ENCODE data around the gene PUSL1. TPM values are rescaled to one million over a fixed set of nuclear protein-coding genes. Genes with fewer than 3 reads are reported as not detected.

The PUSL1 gene
- polyA plus RNA-seq, 1 donor (not counting 4 experiments of a cell fraction or from before 2014, with no cell fraction given) = 11.4 TPM

GRCh38 chr1:1340185-1340584 lies 31.8 kb downstream of the PUSL1 start:
- dilution Hi-C loops (cut with MboI; ENCODE audit: extremely low pct_ligation_motif_present, low sequenced_read_pairs) = no loop called here
- FAIRE-seq (no peak), DNase-seq (ENCODE audit: low read depth, low spot score) (no peak)
- no peaks in the 10 kb centered on the region for H3K9me3 ChIP-seq (ENCODE audit: control insufficient read depth, low read depth, low read length)
- no peak overlapping the region for H2AFZ ChIP-seq (ENCODE audit: control insufficient read depth, low read length)
- peaks cover 46% of the 10 kb centered on the region for H3K79me2 ChIP-seq (ENCODE audit: control insufficient read depth, insufficient read depth, low read length)
- H3K9ac ChIP-seq (ENCODE audit: control insufficient read depth, extremely low read depth, insufficient read depth, low read length) = no peak overlapping the region
- H3K4me3 ChIP-seq (ENCODE audit: control insufficient read depth in 2 of 3, extremely low read depth in 1 of 3, insufficient read depth in 2 of 3, low read depth in 1 of 3, low read length in 3 of 3) = no peak overlapping the region
- H3K9me1 ChIP-seq (ENCODE audit: control insufficient read depth, extremely low read depth, insufficient read depth, low read length) = no peaks in the 10 kb centered on the region
- H3K27ac ChIP-seq (ENCODE audit: control insufficient read depth, insufficient read depth, low read length) = no peak overlapping the region
- peaks cover 15% of the 10 kb centered on the region for H3K4me1 ChIP-seq (ENCODE audit: control insufficient read depth, extremely low read depth, insufficient read depth, low read length)
- H3K36me3 ChIP-seq (ENCODE audit: control insufficient read depth in 2 of 2, extremely low read depth in 1 of 2, insufficient read depth in 2 of 2, low read length in 2 of 2) = peaks cover 15 to 27% of the 10 kb centered on the region in 2 experiments
- H3K4me2 ChIP-seq (ENCODE audit: control insufficient read depth, extremely low read depth, insufficient read depth, low read depth, low read length) = no peak overlapping the region
- H3K27me3 ChIP-seq (ENCODE audit: control insufficient read depth, extremely low read depth, insufficient read depth, low read length) = no peaks in the 10 kb centered on the region
- H4K20me1 ChIP-seq (ENCODE audit: control insufficient read depth, extremely low read depth, insufficient read depth, low read length) = peaks cover 15% of the 10 kb centered on the region
- no peak for TF ChIP-seq EZH2 (IDR thresholded peaks at IDR 0.05; ENCODE audit: low read length)
- TF ChIP-seq, protein P1, sequence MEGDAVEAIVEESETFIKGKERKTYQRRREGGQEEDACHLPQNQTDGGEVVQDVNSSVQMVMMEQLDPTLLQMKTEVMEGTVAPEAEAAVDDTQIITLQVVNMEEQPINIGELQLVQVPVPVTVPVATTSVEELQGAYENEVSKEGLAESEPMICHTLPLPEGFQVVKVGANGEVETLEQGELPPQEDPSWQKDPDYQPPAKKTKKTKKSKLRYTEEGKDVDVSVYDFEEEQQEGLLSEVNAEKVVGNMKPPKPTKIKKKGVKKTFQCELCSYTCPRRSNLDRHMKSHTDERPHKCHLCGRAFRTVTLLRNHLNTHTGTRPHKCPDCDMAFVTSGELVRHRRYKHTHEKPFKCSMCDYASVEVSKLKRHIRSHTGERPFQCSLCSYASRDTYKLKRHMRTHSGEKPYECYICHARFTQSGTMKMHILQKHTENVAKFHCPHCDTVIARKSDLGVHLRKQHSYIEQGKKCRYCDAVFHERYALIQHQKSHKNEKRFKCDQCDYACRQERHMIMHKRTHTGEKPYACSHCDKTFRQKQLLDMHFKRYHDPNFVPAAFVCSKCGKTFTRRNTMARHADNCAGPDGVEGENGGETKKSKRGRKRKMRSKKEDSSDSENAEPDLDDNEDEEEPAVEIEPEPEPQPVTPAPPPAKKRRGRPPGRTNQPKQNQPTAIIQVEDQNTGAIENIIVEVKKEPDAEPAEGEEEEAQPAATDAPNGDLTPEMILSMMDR (optimal IDR thresholded peaks at IDR 0.05 in 1 of 3, IDR thresholded peaks at IDR 0.05 in 1 of 3, conservative IDR thresholded peaks at IDR 0.05 in 1 of 3; ENCODE audit: extremely low read depth in 1 of 3, insufficient read depth in 2 of 3, low read length in 3 of 3) = no peak

DNA sequence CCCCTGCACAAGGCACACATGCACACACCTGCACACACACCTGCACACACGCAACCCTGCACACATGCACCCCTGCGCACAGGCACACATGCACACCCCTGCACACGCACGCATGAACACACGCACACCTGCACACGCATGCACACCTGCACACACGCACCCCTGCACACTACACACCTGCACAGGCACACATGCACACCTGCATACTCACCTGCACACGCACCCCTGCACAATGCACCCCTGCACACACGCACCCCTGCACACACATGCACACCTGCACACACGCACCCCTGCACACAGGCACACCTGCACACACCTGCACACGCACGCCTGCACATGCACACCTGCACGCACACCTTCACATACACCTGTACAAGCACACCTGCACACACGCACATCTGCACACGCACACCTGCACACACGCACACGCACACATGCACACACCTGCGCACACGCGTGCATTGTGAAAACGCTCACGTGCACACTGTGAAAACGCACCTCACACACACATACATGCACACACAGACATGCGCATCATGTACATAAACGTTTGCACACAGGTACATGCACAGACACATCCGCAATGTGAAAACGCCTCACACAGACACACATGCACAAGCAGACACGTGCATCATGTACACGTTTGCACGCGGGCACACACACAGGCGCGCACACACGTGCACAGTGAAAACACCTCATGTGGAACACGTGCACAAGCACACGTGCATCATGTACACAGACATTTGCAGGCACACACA lies 32.6 kb downstream of the PUSL1 start:
- no peak overlapping the region for H3K4me3 ChIP-seq (ENCODE audit: control insufficient read depth in 2 of 3, extremely low read depth in 1 of 3, insufficient read depth in 2 of 3, low read depth in 1 of 3, low read length in 3 of 3)
- H4K20me1 ChIP-seq (ENCODE audit: control insufficient read depth, extremely low read depth, insufficient read depth, low read length) = peaks cover 15% of the 10 kb centered on the region
- H3K9me3 ChIP-seq (ENCODE audit: control insufficient read depth, low read depth, low read length) = no peaks in the 10 kb centered on the region
- dilution Hi-C loops (cut with MboI; ENCODE audit: extremely low pct_ligation_motif_present, low sequenced_read_pairs) = no loop called here
- H3K9me1 ChIP-seq (ENCODE audit: control insufficient read depth, extremely low read depth, insufficient read depth, low read length) = no peaks in the 10 kb centered on the region
- no peak for TF ChIP-seq EZH2 (IDR thresholded peaks at IDR 0.05; ENCODE audit: low read length)
- TF ChIP-seq, protein P1 (optimal IDR thresholded peaks at IDR 0.05 in 1 of 3, IDR thresholded peaks at IDR 0.05 in 1 of 3, conservative IDR thresholded peaks at IDR 0.05 in 1 of 3; ENCODE audit: extremely low read depth in 1 of 3, insufficient read depth in 2 of 3, low read length in 3 of 3) = no peak
- H3K9ac ChIP-seq (ENCODE audit: control insufficient read depth, extremely low read depth, insufficient read depth, low read length) = no peak overlapping the region
- H3K27ac ChIP-seq (ENCODE audit: control insufficient read depth, insufficient read depth, low read length) = no peak overlapping the region
- peaks cover 23% of the 10 kb centered on the region for H3K4me1 ChIP-seq (ENCODE audit: control insufficient read depth, extremely low read depth, insufficient read depth, low read length)
- FAIRE-seq (no peak), DNase-seq (ENCODE audit: low read depth, low spot score) (no peak)
- peaks cover 13 to 24% of the 10 kb centered on the region in 2 experiments for H3K36me3 ChIP-seq (ENCODE audit: control insufficient read depth in 2 of 2, extremely low read depth in 1 of 2, insufficient read depth in 2 of 2, low read length in 2 of 2)
- no peak overlapping the region for H3K4me2 ChIP-seq (ENCODE audit: control insufficient read depth, extremely low read depth, insufficient read depth, low read depth, low read length)
- no peaks in the 10 kb centered on the region for H3K27me3 ChIP-seq (ENCODE audit: control insufficient read depth, extremely low read depth, insufficient read depth, low read length)
- no peak overlapping the region for H2AFZ ChIP-seq (ENCODE audit: control insufficient read depth, low read length)
- peaks cover 54% of the 10 kb centered on the region for H3K79me2 ChIP-seq (ENCODE audit: control insufficient read depth, insufficient read depth, low read length)

Measured in keratinocyte (primary cell).